A549 (cell line): ENCODE data around the gene TMEM191C.
"Not testable (repeated sequence)": the region's sequence is repeated elsewhere in the genome, so short reads cannot be mapped to it uniquely, and the experiment has no call there.

Source experiments
- CBX2 ChIP-seq: fragments of 200-600 bp; sonication (generic); IDR thresholded peaks from 2 replicates; pipeline ENCODE4 v1.6.1; 2016; ENCODE audit warnings: low read depth, mild to moderate bottlenecking, borderline replicate concordance
- CTCF ChIP-seq: fragments of >200 bp; sonication (Bioruptor Twin); formaldehyde crosslinking; IDR thresholded peaks from 3 replicates; pipeline ENCODE4 v1.5.1; 2016
- EP300 ChIP-seq, 2 experiments: fragments of >200 bp; sonication (Bioruptor Twin); formaldehyde crosslinking; IDR thresholded peaks; 2 replicates in 1 of 2; 3 replicates in 1 of 2; pipeline ENCODE4 v1.6.1; 2016 to 2017
- POLR2A ChIP-seq: IDR thresholded peaks from 2 replicates; pipeline ENCODE4 v1.6.1; 2012; ENCODE audit warnings: mild to moderate bottlenecking, low read length
- REST ChIP-seq: fragments of 200-600 bp; sonication (generic); IDR thresholded peaks from 2 replicates; pipeline ENCODE4 v1.6.1; 2016; ENCODE audit warnings: antibody characterized with exemption, mild to moderate bottlenecking, moderate library complexity
- SMC3 ChIP-seq: fragments of >200 bp; sonication (Bioruptor Twin); formaldehyde crosslinking; IDR thresholded peaks from 3 replicates; pipeline ENCODE4 v1.6.1; 2018; ENCODE audit warnings: inconsistent platforms

- TF ChIP-seq POLR2A; EP300 (IDR thresholded peaks at IDR 0.05); SMC3; CTCF; CBX2; REST: not testable (repeated sequence)
These were observed 23.4 kb downstream of the TMEM191C start for GRCh38 chr22:21490556-21490955.
